ENCODE results near the gene CDHR5. TPM values are rescaled to one million over a fixed set of nuclear protein-coding genes. Genes with fewer than 3 reads are reported as not detected.
A peak's percentile ranks its signal among the peaks of the same experiment; 100 is the strongest.

The CDHR5 gene, protein sequence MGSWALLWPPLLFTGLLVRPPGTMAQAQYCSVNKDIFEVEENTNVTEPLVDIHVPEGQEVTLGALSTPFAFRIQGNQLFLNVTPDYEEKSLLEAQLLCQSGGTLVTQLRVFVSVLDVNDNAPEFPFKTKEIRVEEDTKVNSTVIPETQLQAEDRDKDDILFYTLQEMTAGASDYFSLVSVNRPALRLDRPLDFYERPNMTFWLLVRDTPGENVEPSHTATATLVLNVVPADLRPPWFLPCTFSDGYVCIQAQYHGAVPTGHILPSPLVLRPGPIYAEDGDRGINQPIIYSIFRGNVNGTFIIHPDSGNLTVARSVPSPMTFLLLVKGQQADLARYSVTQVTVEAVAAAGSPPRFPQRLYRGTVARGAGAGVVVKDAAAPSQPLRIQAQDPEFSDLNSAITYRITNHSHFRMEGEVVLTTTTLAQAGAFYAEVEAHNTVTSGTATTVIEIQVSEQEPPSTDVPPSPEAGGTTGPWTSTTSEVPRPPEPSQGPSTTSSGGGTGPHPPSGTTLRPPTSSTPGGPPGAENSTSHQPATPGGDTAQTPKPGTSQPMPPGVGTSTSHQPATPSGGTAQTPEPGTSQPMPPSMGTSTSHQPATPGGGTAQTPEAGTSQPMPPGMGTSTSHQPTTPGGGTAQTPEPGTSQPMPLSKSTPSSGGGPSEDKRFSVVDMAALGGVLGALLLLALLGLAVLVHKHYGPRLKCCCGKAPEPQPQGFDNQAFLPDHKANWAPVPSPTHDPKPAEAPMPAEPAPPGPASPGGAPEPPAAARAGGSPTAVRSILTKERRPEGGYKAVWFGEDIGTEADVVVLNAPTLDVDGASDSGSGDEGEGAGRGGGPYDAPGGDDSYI
- not detected for total RNA-seq
- long read RNA-seq = 0 reads

DNA sequence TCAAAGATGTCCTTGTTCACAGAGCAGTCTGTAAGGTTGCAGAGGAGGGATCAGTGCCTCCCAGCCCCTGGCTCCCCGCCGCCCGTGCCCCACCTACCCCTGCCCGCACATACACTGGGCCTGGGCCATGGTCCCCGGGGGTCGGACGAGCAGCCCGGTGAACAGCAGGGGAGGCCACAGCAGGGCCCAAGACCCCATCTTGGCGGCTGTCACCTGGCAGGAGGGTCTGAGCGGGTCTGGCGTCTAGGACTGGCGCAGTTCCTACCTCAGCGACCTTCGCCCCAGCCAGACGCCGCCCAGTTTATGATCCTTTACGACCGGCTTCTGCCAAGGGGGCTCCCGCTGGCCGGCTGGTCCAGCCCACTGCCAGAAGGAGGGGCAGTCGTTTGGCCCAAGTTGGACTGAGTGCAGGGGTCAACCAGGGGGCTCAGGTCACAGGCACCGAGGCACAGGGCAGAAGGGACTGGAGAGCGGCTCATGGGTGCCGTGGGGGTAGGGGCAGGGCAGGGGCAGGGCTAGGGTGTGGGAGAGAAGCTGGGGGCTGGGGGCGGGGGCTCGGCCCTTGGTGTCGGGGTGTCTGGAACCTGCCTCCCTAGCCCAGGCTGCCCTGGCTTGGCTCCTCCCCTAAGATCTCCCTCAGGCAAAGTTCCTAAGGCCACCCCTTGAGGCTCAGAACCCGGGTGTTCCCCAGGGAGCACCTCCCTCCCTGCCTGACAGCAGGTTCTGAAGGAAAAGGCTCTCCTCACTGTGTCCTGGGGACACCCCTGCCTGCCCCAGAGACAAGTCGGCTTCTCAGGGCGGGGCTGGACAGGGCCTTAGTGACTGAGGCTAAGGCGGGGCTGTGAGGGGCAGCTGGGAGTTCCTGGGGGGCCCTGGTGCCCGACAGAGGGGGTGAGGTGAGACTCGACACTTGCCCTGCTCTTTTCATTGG, at the start of gene CDHR5:
TSS of gene CDHR5 (minus strand) at position 251 of the 931 bp plus-strand sequence. CDS start at position 198, 53 bp downstream.
- no peaks in the 10 kb centered on the region for H3K36me3 ChIP-seq
- no peak within 1 kb of the TSS for H3K27ac ChIP-seq
- ATAC-seq = no peak
- no peaks in the 10 kb centered on the region for H3K4me1 ChIP-seq
- H3K9me3 ChIP-seq = no peaks in the 10 kb centered on the region
- H3K4me3 ChIP-seq = no peak within 1 kb of the TSS
- intact Hi-C loops (cut with DNase I) = no loop called here
- peaks cover 22% of the 10 kb centered on the region for H3K27me3 ChIP-seq (ENCODE audit: low read depth)
- peak; percentile 36 for DNase-seq
- no peak for TF ChIP-seq CTCF (IDR thresholded peaks at IDR 0.05)

DNA sequence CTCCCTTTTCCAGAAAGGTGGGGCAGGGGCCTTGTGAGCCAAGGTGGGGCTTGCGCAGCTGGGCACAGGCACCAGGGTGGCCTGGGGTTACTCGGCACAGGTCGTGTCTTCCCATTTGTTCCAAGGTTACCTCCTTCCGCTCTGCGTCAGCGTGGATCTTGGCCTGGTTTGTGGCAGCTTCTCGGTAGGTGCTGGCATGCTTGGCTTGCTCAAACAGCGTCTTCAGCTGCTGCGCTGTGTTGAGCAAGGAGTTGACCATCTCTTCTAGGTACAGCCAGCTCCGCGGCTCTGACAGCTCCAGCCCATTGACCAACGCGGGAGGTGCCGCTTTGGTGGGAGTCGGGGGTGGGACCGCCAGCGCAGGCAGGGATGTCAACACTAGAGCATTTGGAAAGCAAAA, 49.7 kb upstream of the CDHR5 start:
- H3K27me3 ChIP-seq (ENCODE audit: low read depth) = no peaks in the 10 kb centered on the region
- intact Hi-C loops (cut with DNase I) = no loop called here
- TF ChIP-seq CTCF (IDR thresholded peaks at IDR 0.05) = no peak
- no peak overlapping the region for H3K4me3 ChIP-seq
- no peaks in the 10 kb centered on the region for H3K9me3 ChIP-seq
- ATAC-seq = no peak
- H3K27ac ChIP-seq = no peak overlapping the region
- peaks cover 62% of the 10 kb centered on the region for H3K36me3 ChIP-seq
- no peak for DNase-seq
- no peaks in the 10 kb centered on the region for H3K4me1 ChIP-seq

- Histone ChIP-seq H3K4me3 (no peak overlapping the region), H3K27ac (no peak overlapping the region), H3K4me1 (no peaks in the 10 kb centered on the region), H3K36me3 (peaks cover 59% of the 10 kb centered on the region), H3K27me3 (ENCODE audit: low read depth) (no peaks in the 10 kb centered on the region), H3K9me3 (no peaks in the 10 kb centered on the region)
- intact Hi-C loops (cut with DNase I) = no loop called here
- ATAC-seq = no peak
- no peak for DNase-seq
- TF ChIP-seq CTCF (IDR thresholded peaks at IDR 0.05) = no peak
These were observed 49.1 kb upstream of the CDHR5 start for GRCh38 chr11:673866-674265.

DNA sequence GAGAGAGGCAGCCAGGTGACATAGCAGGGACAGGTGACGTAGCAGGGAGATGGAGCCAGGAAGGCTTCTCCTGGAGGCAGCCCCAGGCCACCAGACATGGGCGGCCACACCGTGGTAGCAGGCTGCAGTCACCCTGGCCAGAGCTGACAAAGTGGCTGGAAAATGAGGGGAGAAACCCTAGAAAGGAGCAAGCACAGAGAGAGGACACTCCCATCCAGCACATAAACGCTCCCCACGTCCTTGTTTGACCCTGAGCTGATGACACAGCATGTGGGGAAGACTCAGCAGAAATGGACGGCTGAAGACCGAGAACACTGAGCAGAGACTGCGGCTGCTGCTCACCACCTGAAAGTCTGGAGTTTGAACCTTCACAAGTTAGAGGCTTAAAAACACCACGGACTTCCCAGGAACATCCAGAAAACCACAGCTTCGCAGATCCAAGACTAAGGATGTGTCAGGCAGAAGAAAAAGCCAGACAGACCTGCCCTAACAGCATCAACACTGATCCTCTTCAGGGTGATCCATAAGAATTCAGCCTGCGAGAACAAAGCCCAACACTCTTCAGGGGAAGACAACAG, 41.0 kb upstream of the CDHR5 start:
- H3K27me3 ChIP-seq (ENCODE audit: low read depth) = no peaks in the 10 kb centered on the region
- intact Hi-C loops (cut with DNase I) = loop anchor here (10.0 kb wide), 1 partner anchor 59 kb away; no protein-coding TSS in a partner anchor
- TF ChIP-seq CTCF (IDR thresholded peaks at IDR 0.05) = no peak
- H3K27ac ChIP-seq = no peak overlapping the region
- DNase-seq (no peak), ATAC-seq (peak in 1 of 2 donors; percentile 40)
- peaks cover 33% of the 10 kb centered on the region for H3K36me3 ChIP-seq
- no peak overlapping the region for H3K4me3 ChIP-seq
- no peaks in the 10 kb centered on the region for H3K9me3 ChIP-seq
- H3K4me1 ChIP-seq = no peaks in the 10 kb centered on the region
